ENCODE measurements around the gene RELL2.
A peak's percentile ranks its signal among the peaks of the same experiment; 100 is the strongest.
"Not testable (repeated sequence)": the region's sequence is repeated elsewhere in the genome, so short reads cannot be mapped to it uniquely, and the experiment has no call there.

The RELL2 gene

DNA sequence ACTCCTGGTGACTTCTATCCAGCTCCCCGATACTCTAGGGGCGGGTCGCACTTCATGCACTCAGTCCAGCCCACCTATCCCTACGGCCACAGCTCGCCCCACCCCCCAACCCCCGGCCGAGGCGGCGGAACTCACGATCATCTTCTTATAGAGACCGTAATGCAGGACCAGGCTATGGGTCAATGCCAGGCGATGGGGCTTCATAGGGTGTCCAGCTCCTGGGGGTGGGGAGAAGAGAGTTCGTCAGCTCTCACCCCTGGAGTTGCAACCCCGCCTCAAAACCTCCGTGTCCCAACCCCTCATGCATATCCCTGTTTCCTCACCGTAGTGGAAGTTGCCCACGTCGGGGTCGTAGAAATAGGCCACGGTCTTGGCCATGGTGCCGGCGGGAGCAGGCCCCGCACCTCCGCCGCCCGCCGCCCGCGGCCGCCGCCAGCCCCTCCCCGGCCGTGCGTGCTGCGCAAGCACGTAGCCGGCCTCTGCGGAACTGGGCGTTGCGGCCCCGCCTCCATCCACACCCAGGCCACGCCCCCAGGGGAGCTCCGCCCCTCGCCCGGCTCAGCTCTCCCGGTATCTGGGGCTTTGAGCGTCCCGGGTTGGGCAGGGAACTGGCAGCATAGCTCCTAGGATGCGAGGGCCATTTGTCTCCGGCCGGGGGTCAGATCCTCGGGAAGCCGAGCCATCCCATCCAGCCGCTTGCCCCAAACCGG is at the start of gene RELL2, which contains the start of gene HDAC3:
Gene RELL2, plus strand, starts transcription at position 585 of the 710 bp plus-strand sequence. CDS start 1,229 bp downstream, outside the sequence.
Gene HDAC3, minus strand, starts transcription at position 437 of the 710 bp plus-strand sequence. Its CDS starts 59 bp downstream, at position 378.
- peak; percentile 92 to 95 for DNase-seq (ENCODE audit: low read depth in 2 of 2)

DNA sequence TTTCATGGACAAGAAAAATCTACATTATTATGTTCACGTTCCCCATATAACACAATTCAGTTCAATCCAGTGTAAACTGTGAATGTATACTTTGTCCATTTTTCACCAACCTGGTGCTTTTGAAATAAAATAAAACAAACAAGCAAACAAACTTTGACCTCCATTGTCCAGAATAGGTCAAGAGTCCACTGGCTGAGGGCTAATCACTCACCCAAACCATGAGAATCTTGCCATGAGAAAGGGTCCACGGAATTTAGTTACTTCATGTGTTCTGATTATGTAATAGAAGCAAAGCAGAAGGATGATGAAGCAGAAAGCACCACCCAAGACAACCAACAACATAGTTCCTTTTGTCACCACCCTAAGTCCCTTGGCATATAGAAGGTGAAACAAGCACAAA is 46.7 kb upstream of the RELL2 start:
- DNase-seq (ENCODE audit: low read depth in 2 of 2) = no peak

DNA sequence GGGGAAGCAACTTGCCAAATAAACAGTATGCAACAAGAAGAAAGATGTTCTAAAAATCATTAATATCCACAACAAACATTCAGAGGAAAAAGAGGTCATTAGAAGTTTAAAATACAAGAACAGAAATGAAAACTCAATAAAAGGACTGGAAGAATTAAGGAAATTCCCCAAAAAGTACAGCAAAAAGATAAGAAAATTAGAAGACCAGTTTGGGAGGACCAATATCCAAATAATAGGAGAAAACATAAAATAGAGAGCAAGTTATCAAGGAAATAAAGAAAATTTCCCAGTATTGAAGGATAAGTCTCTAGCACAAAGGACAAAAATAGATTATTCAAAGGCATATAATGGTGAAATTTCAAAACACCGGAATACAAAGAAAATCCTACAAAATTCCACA is 39.9 kb upstream of the RELL2 start:
- no peak for DNase-seq (ENCODE audit: low read depth in 2 of 2)

DNA sequence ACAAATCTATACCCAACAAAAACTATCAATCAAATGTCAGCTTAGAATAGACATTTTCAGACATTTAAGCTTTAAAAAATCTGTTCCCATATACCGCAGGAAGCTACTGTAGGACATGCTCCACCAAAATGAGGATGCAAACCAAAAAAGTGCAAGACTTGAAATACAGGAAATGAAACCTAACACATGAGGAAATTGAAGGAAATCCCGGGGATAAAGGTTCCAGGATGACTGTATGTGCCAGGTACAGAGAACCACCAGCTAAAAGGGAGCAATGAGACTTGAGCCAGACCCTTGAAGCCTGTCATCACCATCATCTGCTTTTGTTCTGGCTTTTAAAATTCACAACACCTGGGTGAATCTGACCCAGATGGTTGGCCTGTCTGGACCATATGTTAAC is 39.4 kb upstream of the RELL2 start:
- no peak for DNase-seq (ENCODE audit: low read depth in 2 of 2)

GRCh38 chr5:141597814-141598213 is 39.0 kb upstream of the RELL2 start:
- no peak for DNase-seq (ENCODE audit: low read depth in 2 of 2)

GRCh38 chr5:141598391-141599345 is 38.1 kb upstream of the RELL2 start:
- DNase-seq (ENCODE audit: low read depth in 2 of 2) = no peak

- no peak for DNase-seq (ENCODE audit: low read depth in 2 of 2)
Observed at GRCh38 chr5:141602606-141603005, 34.2 kb upstream of the RELL2 start.

DNA sequence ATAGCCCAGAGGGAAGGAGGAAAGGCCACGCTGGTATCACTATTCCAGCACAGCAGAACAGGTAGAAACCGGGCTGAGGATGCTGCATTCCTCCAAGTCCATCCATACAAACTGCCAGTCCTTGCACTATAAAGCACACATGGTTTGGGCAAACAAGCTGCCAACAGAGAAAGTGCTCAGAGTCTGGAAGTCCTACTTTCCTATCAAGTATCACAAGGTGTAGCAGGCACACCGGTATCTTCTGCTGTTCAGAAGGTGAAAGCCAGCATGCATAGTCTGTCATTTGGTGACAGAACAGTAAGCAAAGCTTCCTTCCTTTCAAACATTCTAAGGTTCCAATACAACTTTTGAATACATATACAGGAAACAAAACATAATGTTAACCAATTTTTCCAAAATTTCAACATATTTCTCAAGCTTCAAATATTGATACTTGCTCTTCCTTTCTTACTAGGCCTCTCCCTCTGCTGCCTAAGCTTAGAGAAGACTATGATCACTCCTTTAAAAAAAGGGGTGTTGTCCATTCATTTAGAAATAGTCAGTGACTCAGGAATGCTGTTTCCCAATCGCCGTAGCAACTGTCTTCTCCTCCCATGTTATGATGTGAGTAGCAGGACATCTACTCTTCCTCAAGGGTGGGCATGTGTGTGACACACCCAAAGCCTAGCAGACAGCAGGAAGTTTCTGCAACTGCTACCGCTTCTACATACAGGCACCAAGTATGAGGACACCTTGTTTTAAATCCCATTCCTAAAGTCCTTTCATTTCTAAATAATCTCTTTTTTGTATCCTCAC is 32.7 kb upstream of the RELL2 start:
- no peak for DNase-seq (ENCODE audit: low read depth in 2 of 2)

GRCh38 chr5:141605523-141606277 is 31.1 kb upstream of the RELL2 start:
- DNase-seq (ENCODE audit: low read depth in 2 of 2) = peak; percentile 24 to 46

DNA sequence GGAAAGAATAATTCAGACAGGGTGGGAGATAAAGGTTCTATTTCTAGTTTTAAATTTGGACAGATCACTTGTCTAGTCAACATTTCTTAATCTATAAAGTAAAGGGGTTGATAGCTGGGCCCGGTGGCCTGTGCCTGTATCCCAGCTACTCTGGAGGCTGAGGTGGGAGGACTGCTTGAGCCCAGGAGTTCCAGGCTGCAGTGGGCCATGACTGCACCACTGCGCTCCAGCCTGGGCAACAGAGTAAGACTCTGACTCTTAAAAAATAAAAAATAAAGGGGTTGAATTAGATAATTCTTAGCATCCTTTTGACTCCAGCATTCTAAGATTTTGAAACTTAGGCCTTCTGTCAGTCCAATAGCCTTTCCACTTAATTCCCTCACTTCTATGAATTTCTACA is 28.8 kb upstream of the RELL2 start:
- DNase-seq (ENCODE audit: low read depth in 2 of 2) = no peak

GRCh38 chr5:141608557-141608956 is 28.2 kb upstream of the RELL2 start:
- DNase-seq (ENCODE audit: low read depth in 2 of 2) = no peak

DNA sequence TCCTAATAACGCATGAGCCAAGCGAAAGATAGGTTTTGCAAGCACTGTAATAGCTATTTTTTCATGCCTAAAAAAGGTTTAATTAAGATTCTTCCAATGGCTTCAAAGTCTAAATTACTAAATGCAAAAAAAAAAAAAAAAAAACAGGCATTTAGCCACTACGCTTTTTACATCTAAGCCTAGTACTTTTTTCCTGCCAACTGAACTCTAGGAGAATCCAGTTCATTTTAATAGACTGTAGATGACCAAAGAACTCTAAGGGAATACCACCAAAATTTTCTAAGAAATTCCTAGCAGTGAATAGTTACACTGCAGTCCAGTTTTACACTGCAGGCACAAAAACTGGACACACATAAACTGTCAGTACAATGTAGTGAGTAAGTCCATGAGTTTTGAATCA is 27.8 kb upstream of the RELL2 start:
- no peak for DNase-seq (ENCODE audit: low read depth in 2 of 2)

DNA sequence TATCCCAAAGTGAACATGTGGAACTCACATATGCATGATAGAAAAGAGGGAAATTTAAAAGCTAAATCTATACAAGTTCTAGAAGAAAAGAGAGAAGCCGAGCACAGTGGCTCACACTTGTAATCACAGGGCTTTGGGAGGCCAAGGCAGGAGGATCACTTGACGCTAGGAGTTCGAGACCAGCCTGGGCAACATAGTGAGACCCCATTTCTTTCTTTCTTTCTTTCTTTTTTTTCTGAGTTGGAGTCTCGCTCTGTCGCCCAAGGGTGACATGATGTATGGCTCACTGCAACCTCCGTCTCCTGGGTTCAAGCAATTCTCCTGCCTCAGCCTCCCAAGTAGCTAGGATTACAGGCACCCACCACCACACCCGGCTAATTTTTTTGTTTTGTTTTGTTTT is 26.9 kb upstream of the RELL2 start:
- DNase-seq (ENCODE audit: low read depth in 2 of 2) = not testable (repeated sequence)

GRCh38 chr5:141611289-141611688 is 25.5 kb upstream of the RELL2 start:
- DNase-seq (ENCODE audit: low read depth in 2 of 2) = no peak

- no peak for DNase-seq (ENCODE audit: low read depth in 2 of 2)
Observed at GRCh38 chr5:141613344-141613743, 23.5 kb upstream of the RELL2 start.

DNA sequence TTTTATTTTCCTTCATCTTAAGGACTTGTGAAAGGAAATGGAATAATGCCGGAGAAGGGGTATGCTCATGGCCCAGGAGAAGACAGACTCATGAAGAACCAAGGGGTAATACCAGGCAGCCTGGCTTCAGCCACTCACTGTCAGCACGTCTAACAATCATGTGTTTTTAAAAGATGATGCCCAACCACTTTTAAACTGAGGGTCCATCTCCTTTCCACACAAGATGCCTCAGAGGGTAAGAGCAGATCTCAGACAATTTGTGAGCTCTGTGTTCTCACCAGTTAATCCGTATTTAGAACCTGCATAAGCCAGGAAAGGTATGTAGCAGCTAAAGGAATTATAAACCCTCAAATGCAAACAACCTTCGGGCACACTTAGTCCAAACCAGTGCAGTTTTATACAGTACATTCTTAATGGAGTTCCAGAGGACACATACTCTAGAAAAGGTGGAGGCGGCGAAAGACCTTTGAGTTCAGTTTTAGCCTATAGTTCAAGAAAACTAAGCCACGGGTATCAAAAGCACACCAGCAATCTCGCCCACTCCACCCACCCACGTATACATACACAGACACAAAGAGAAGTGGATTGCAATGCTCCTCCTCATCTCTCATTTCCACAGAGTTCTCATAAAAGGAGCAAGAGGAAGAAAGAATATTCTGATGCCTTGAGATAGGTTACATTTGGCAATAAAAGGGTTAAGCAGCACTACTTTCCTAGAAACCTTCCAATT is 20.6 kb upstream of the RELL2 start:
- no peak for DNase-seq (ENCODE audit: low read depth in 2 of 2)

GRCh38 chr5:141617128-141617527 is 19.7 kb upstream of the RELL2 start:
- no peak for DNase-seq (ENCODE audit: low read depth in 2 of 2)

DNA sequence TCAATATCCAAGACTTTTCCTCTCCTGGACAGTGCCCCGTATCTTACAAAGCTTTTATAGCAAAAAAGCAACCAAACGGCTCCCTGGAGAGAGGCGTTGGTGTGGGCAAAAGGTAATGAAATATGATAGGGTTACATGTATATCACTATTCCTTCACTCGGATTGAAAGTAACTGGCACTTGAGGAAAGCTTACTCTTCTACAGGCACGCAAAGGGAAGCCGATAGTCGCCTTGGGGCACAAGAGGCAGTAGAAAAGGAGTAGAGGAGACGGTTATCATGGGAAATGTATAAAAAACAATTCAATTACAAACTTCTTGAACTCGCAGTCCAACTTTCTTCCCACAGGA is 19.1 kb upstream of the RELL2 start:
- DNase-seq (ENCODE audit: low read depth in 2 of 2) = no peak

GRCh38 chr5:141618030-141618803 is 18.6 kb upstream of the RELL2 start:
- DNase-seq (ENCODE audit: low read depth in 2 of 2) = peak; percentile 42 to 49
